Measurements from ENCODE around the gene FAM174C. TPM values are rescaled to one million over a fixed set of nuclear protein-coding genes. Genes with fewer than 3 reads are reported as not detected.

The FAM174C gene
- polyA plus RNA-seq, 1 donor (not counting 4 experiments of a cell fraction or from before 2014, with no cell fraction given) = 18.5 TPM

GRCh38 chr19:1266129-1266915 lies 9.0 kb upstream of the FAM174C start:
- no peak overlapping the region for H2AFZ ChIP-seq (ENCODE audit: control insufficient read depth, low read length)
- peak overlapping the region; percentile 40 to 59 (median 54) for H3K4me3 ChIP-seq (ENCODE audit: control insufficient read depth in 2 of 3, extremely low read depth in 1 of 3, insufficient read depth in 2 of 3, low read depth in 1 of 3, low read length in 3 of 3)
- H3K27ac ChIP-seq (ENCODE audit: control insufficient read depth, insufficient read depth, low read length) = peak overlapping the region; percentile 52
- dilution Hi-C loops (cut with MboI; ENCODE audit: extremely low pct_ligation_motif_present, low sequenced_read_pairs) = no loop called here
- H3K4me2 ChIP-seq (ENCODE audit: control insufficient read depth, extremely low read depth, insufficient read depth, low read depth, low read length) = peak overlapping the region; percentile 82
- TF ChIP-seq, protein P1, sequence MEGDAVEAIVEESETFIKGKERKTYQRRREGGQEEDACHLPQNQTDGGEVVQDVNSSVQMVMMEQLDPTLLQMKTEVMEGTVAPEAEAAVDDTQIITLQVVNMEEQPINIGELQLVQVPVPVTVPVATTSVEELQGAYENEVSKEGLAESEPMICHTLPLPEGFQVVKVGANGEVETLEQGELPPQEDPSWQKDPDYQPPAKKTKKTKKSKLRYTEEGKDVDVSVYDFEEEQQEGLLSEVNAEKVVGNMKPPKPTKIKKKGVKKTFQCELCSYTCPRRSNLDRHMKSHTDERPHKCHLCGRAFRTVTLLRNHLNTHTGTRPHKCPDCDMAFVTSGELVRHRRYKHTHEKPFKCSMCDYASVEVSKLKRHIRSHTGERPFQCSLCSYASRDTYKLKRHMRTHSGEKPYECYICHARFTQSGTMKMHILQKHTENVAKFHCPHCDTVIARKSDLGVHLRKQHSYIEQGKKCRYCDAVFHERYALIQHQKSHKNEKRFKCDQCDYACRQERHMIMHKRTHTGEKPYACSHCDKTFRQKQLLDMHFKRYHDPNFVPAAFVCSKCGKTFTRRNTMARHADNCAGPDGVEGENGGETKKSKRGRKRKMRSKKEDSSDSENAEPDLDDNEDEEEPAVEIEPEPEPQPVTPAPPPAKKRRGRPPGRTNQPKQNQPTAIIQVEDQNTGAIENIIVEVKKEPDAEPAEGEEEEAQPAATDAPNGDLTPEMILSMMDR (optimal IDR thresholded peaks at IDR 0.05 in 1 of 3, IDR thresholded peaks at IDR 0.05 in 1 of 3, conservative IDR thresholded peaks at IDR 0.05 in 1 of 3; ENCODE audit: extremely low read depth in 1 of 3, insufficient read depth in 2 of 3, low read length in 3 of 3) = no peak
- no peak for TF ChIP-seq EZH2 (IDR thresholded peaks at IDR 0.05; ENCODE audit: low read length)
- H4K20me1 ChIP-seq (ENCODE audit: control insufficient read depth, extremely low read depth, insufficient read depth, low read length) = no peaks in the 10 kb centered on the region
- no peaks in the 10 kb centered on the region for H3K9me3 ChIP-seq (ENCODE audit: control insufficient read depth, low read depth, low read length)
- FAIRE-seq = no peak
- peak overlapping the region; percentile 50 for H3K9ac ChIP-seq (ENCODE audit: control insufficient read depth, extremely low read depth, insufficient read depth, low read length)
- H3K27me3 ChIP-seq (ENCODE audit: control insufficient read depth, extremely low read depth, insufficient read depth, low read length) = peaks cover 4% of the 10 kb centered on the region
- H3K36me3 ChIP-seq (ENCODE audit: control insufficient read depth in 2 of 2, extremely low read depth in 1 of 2, insufficient read depth in 2 of 2, low read length in 2 of 2) = peaks cover 4 to 13% of the 10 kb centered on the region in 2 experiments
- DNase-seq (ENCODE audit: low read depth, low spot score) = no peak
- peaks cover 17% of the 10 kb centered on the region for H3K79me2 ChIP-seq (ENCODE audit: control insufficient read depth, insufficient read depth, low read length)
- H3K9me1 ChIP-seq (ENCODE audit: control insufficient read depth, extremely low read depth, insufficient read depth, low read length) = peaks cover 2% of the 10 kb centered on the region
- peaks cover 63% of the 10 kb centered on the region for H3K4me1 ChIP-seq (ENCODE audit: control insufficient read depth, extremely low read depth, insufficient read depth, low read length)

- dilution Hi-C loops (cut with MboI; ENCODE audit: extremely low pct_ligation_motif_present, low sequenced_read_pairs) = no loop called here
- H2AFZ ChIP-seq (ENCODE audit: control insufficient read depth, low read length) = no peak overlapping the region
Observed at GRCh38 chr19:1266916-1267476, 8.3 kb upstream of the FAM174C start.

More at GRCh38 chr19:1266916-1267476, 8.3 kb upstream of the FAM174C start:
- H3K9ac ChIP-seq (ENCODE audit: control insufficient read depth, extremely low read depth, insufficient read depth, low read length) = peak overlapping the region; percentile 28
- peaks cover 2% of the 10 kb centered on the region for H3K9me1 ChIP-seq (ENCODE audit: control insufficient read depth, extremely low read depth, insufficient read depth, low read length)
- H3K4me1 ChIP-seq (ENCODE audit: control insufficient read depth, extremely low read depth, insufficient read depth, low read length) = peaks cover 60% of the 10 kb centered on the region
- no peaks in the 10 kb centered on the region for H4K20me1 ChIP-seq (ENCODE audit: control insufficient read depth, extremely low read depth, insufficient read depth, low read length)
- DNase-seq (ENCODE audit: low read depth, low spot score) (no peak), FAIRE-seq (no peak)
- H3K79me2 ChIP-seq (ENCODE audit: control insufficient read depth, insufficient read depth, low read length) = peaks cover 21% of the 10 kb centered on the region
- TF ChIP-seq EZH2 (IDR thresholded peaks at IDR 0.05; ENCODE audit: low read length) = no peak
- TF ChIP-seq, protein P1 (optimal IDR thresholded peaks at IDR 0.05 in 1 of 3, IDR thresholded peaks at IDR 0.05 in 1 of 3, conservative IDR thresholded peaks at IDR 0.05 in 1 of 3; ENCODE audit: extremely low read depth in 1 of 3, insufficient read depth in 2 of 3, low read length in 3 of 3) = peak in 2 of 3 experiments; percentile 85 to 95
- peaks cover 11 to 18% of the 10 kb centered on the region in 2 experiments for H3K36me3 ChIP-seq (ENCODE audit: control insufficient read depth in 2 of 2, extremely low read depth in 1 of 2, insufficient read depth in 2 of 2, low read length in 2 of 2)
- peak overlapping the region; percentile 40 to 59 (median 54) for H3K4me3 ChIP-seq (ENCODE audit: control insufficient read depth in 2 of 3, extremely low read depth in 1 of 3, insufficient read depth in 2 of 3, low read depth in 1 of 3, low read length in 3 of 3)
- no peaks in the 10 kb centered on the region for H3K9me3 ChIP-seq (ENCODE audit: control insufficient read depth, low read depth, low read length)
- peaks cover 4% of the 10 kb centered on the region for H3K27me3 ChIP-seq (ENCODE audit: control insufficient read depth, extremely low read depth, insufficient read depth, low read length)
- H3K4me2 ChIP-seq (ENCODE audit: control insufficient read depth, extremely low read depth, insufficient read depth, low read depth, low read length) = peak overlapping the region; percentile 82
- H3K27ac ChIP-seq (ENCODE audit: control insufficient read depth, insufficient read depth, low read length) = no peak overlapping the region

All from keratinocyte (primary cell).